NCI-H1417 treated with DMSO at 0.1 percent for 48 hours (cell line): ENCODE results near the gene BIRC5.
A peak's percentile ranks its signal among the peaks of the same experiment; 100 is the strongest.

ENCODE experiments used
- DNase-seq: peaks from one replicate; lab custom pipeline; 2025; lab: John Stamatoyannopoulos, UW

Gene BIRC5

GRCh38 chr17:78256707-78257591, 42.9 kb downstream of the BIRC5 start:
- DNase-seq, result no peak

DNA sequence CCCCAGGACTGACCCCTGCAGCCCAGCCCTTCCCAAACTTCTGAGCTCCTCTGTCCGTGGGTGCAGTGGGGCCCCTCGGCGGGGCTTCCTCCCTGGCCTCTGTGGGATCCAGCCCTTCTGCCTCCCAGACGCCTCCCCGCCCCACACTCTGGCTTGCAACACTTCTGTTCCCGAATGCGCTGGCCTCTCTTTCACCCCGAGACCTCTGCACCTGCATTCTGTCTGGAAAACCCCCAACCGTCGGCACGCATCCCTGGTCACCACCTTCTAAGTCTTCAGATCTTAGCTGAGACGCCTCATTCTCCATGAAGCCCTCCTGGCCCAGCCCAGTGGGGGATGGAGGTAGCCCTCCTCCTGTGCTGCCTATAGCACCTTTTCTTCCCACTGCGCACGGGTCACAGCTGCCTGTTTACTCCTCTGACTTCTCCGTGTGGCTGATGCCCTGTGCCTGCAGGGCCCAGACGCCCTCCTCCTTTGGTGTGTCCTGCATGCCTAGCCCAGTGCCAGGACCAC, 43.8 kb downstream of the BIRC5 start:
- no peak for DNase-seq

DNA sequence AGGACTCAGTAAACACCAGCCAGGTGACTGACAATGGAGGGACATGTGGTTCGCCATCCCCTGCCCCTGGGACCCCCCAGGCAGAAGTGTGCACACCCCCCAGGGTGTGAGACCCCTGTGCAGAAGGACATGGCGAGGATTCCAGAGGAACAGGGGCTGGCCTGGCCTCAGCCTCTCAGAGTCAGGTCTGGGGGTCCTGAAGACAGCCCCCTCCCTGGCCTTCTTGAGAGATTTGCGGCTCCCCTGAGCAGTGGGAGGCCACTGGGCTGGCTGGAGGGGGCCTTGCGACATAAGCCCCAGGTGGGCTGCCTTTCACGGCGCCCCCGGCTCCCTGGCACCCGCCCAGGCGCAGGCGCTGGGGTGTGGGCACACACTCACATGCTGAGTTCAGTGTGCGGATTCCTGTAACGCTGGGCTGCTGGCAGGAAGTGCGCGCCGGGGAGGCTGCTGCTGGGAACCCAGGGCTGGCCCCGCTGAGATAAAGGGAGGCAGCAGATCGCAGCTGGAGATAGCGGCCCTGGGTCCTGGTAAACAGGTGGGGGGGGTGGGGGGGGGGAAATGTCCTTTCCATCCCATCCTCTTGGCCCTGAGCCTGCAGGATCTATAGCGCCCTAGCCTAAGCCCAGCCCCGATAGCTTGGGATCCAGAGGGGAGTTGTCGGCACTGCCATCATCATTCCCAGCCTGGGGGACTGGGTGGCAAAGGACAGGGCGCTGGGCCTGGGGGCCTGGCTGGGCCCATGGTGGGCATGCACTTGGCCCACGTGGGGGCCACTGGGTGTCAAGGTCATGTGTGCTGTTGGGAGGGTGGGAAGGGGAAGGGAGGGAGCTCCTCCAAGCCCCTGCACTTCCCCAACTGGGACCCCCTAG, 44.5 kb downstream of the BIRC5 start:
- DNase-seq, result no peak

GRCh38 chr17:78259192-78259554, 45.1 kb downstream of the BIRC5 start:
- DNase-seq, result no peak

- DNase-seq, result no peak
Measured at GRCh38 chr17:78263063-78263735, 49.1 kb downstream of the BIRC5 start.

DNA sequence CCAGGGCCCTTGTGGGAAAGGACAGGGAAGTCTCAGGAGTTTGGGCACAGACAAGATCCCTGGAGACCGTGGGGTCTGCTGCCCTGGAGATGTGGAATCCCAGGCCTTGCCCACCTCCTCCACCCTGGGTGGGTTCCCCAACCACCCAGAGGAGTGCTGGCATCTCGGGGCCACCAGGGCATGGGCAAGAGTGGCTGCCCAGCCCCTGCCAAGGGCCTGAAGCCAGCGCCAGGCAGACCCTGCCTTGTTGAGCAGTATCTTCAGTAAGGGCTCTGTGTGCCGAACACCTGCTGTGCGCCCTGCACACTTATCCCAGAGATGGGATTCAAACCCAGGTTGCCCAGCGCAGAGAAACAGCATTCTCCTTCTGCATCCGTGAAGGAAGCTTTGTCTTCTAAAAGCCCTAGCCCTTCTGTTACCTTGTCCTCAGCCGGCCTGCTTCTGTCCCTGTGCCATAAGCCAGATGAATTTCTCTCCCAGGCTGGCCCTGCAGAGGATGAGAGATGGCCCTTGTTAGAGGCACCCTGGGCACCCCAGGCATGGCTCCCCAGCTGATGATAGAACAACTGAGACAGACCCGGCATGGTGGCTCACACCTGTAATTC, 49.8 kb downstream of the BIRC5 start:
- DNase-seq, result no peak

DNA sequence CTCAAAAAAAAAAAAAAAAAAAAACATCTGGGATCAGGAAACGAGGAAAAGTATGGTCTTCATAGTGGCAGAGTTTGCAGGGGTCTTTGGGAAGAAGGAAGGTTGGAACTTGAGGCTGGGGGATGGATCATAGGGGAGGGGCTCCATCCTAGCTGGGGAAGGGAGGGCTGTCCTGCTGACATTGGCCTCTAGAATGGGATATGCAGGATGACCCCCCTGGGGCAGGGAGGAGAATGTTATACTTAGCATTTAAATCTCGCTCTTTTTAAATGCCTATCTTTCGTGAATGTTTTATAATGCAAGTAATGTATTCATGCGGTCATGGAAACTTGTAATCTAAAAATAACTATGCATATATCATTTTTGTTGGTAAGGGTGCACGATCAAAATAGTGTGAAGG, 50.5 kb downstream of the BIRC5 start:
- no peak for DNase-seq

DNA sequence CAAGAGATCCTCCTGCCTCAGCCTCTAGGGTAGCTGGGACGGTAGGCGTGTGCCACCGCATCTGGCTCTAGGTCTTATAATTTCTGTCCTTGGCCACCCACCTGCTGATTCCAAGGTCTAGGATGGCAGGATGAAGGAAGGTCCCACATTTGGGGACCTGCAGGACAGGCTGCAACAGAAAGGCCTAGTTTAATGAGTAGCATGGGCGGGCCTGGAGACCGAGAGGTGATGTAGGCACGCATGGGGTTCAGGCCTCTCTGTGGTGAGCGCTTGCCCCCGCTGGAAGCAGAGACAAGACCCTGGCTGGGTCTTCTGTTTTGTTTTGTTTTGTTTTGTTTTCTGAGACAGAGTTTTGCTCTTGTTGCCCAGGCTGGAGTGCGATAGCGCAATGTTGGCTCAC, 51.1 kb downstream of the BIRC5 start:
- DNase-seq, result no peak

GRCh38 chr17:78266231-78266631, 52.2 kb downstream of the BIRC5 start:
- no peak for DNase-seq

DNA sequence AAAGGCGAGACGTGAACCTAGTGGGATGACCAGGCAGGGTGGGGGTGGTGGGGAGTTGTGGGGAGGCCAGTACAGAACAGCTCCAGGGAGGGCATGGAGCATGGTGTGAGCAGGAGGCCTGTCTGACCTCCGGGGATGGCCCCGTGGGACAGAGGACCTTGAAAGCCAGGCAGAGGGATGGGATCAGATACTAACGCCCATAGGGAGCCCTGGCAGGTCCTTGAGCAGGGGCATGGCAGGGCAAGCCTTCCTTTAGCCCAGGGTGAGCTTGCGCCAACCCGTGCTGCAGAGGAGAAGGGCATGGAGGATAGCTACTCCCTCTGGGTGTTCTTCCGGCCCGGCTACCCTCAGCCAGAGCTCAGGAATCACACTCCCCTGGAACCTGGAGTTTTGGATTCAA, 52.7 kb downstream of the BIRC5 start:
- no peak for DNase-seq

DNA sequence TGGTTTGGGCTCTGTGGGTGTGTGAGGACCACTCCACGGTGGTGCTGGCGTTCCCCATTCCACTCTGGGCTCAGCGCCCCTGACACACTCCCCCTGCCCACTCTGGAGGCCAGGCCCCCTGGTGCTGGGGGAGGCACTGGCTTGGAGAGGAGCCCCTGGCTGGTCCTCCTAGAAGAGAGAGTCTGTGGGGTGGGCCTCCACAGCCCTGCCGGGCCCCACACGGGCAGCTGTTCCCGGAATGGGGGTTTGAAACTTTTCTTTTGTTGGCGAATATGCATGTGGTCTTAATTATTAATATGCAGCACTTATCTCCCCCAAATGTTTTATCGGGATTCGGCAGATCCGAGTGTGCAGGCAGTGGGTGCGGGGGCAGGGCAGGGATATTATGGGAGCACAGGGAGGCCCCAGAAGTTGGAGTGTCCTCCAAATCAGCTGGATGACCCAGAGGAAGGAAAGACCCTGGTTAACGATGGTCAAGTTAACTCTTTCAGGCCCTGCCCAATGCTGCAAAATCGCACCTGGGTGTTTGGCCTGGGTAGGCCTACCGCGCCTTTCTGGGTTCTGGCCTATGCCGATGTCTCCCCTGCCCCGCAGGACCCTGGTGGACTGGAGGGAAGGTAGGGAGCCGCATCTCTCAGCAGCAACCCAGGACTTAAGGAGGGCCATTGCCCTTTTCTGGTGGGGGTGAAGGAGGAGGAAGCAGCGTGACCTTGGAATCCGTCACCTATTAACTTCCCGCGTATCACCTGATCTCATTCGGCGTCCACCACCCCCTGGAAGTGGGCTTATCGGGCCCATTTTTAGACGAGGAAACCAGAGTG, 53.4 kb downstream of the BIRC5 start:
- DNase-seq, result no peak

GRCh38 chr17:78268191-78268874, 54.3 kb downstream of the BIRC5 start:
- DNase-seq, result no peak

GRCh38 chr17:78268951-78269905, 55.2 kb downstream of the BIRC5 start:
- DNase-seq, result peak; percentile 39

GRCh38 chr17:78269955-78270381, 55.9 kb downstream of the BIRC5 start:
- DNase-seq, result peak; percentile 1

- no peak for DNase-seq
Measured at GRCh38 chr17:78271419-78272170, 57.5 kb downstream of the BIRC5 start.

DNA sequence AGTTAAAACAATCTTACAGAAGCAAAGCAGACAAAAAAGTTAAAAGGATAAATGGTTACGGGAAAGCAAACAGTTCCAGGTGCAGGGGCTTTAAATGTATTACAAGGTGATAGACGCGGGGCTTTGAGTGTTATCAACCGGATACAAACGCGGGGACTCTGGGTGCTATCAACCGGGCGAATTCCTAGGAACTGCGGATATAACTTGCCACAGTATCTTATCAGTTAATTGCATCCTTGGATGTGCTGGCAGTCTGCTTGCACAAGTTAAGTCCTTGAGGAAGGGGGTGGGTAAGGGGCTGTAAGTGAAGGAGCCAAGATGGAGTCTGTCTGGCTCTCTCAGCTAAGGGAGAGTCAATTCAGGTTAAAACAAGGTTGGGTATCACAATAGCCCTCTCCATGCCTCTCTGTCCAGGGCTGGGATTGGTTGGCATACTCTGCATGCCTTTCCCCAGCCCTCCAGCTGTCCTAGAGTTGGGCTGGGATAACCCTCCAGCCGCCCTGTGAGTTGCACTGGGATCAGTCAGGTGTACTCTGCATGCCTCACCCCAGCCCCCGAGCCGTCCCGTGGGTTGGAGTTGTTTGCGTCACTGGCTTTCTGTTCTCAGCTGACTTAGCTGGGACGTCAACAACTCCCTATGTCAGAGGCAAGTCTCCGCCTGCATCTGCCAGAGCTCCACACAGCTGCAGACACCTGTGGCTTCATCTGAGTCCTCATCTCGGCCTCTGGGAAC, 58.3 kb downstream of the BIRC5 start:
- no peak for DNase-seq

GRCh38 chr17:78272914-78273258, 58.8 kb downstream of the BIRC5 start:
- DNase-seq, result no peak

- no peak for DNase-seq
Measured at GRCh38 chr17:78273813-78274212, 59.8 kb downstream of the BIRC5 start.
